GM21737 (cell line): ENCODE data around the gene MRPS2.
"Not testable (repeated sequence)": the region's sequence is repeated elsewhere in the genome, so short reads cannot be mapped to it uniquely, and the experiment has no call there.

Source experiments
- ATAC-seq: cut with Tn5 transposase; IDR thresholded peaks from one replicate; pipeline ENCODE4 v1.9.1; 2021; ENCODE audit warnings: mild to moderate bottlenecking, moderate library complexity; ENCODE audit not compliant: unreplicated experiment

MRPS2 gene

GRCh38 chr9:135514342-135515082 is 14.0 kb downstream of the MRPS2 start:
- no peak for ATAC-seq

GRCh38 chr9:135515083-135515951 is 14.8 kb downstream of the MRPS2 start:
- no peak for ATAC-seq

GRCh38 chr9:135516132-135516860 is 15.8 kb downstream of the MRPS2 start:
- ATAC-seq, result no peak

GRCh38 chr9:135517407-135517822 is 16.9 kb downstream of the MRPS2 start:
- no peak for ATAC-seq

GRCh38 chr9:135519179-135519971 is 18.9 kb downstream of the MRPS2 start:
- ATAC-seq, result no peak

GRCh38 chr9:135520916-135521607 is 20.6 kb downstream of the MRPS2 start, which contains the start of gene LCN1:
Gene LCN1 (plus strand): TSS chr9:135521440. CDS start chr9:135521498, 58 bp downstream.
- ATAC-seq, result no peak

GRCh38 chr9:135521608-135522095 is 21.2 kb downstream of the MRPS2 start:
- no peak for ATAC-seq

- ATAC-seq, result no peak
Observed at GRCh38 chr9:135522137-135522877, 21.8 kb downstream of the MRPS2 start.

GRCh38 chr9:135522931-135523330 is 22.4 kb downstream of the MRPS2 start:
- ATAC-seq, result no peak

GRCh38 chr9:135523521-135524129 is 23.1 kb downstream of the MRPS2 start:
- ATAC-seq, result no peak

GRCh38 chr9:135524130-135524861 is 23.8 kb downstream of the MRPS2 start:
- ATAC-seq, result no peak

- ATAC-seq, result no peak
Observed at GRCh38 chr9:135525241-135526088, 25.0 kb downstream of the MRPS2 start.

- no peak for ATAC-seq
Observed at GRCh38 chr9:135526089-135526729, 25.7 kb downstream of the MRPS2 start.

GRCh38 chr9:135526730-135527571 is 26.5 kb downstream of the MRPS2 start:
- no peak for ATAC-seq

GRCh38 chr9:135528842-135529435 is 28.5 kb downstream of the MRPS2 start:
- not testable (repeated sequence) for ATAC-seq
